RWPE2 (cell line): Measurements from ENCODE around the gene ACP2.

Source experiments
- ATAC-seq: fragments of 200-7000 bp; cut with Tn5 transposase; 3 replicates; pipeline ENCODE4 v1.9.1; 2021; ENCODE audit warnings: low read depth
- DNase-seq: peaks from one replicate; pipeline ENCODE4 v3.0.0-alpha.2; 2020; ENCODE audit warnings: low spot score
- H3K27ac ChIP-seq: fragments of 450-650 bp; 2 replicates; pipeline ENCODE4 v1.5.1; 2017; ENCODE audit warnings: mild to moderate bottlenecking; ENCODE audit not compliant: poor library complexity, severe bottlenecking
- H3K27me3 ChIP-seq: fragments of 250-450 bp; sonication (Bioruptor Pico); 2 replicates; pipeline ENCODE4 v1.5.1; 2021; ENCODE audit warnings: mild to moderate bottlenecking, moderate library complexity; ENCODE audit not compliant: insufficient read depth, poor library complexity, severe bottlenecking
- H3K36me3 ChIP-seq: fragments of 250-450 bp; sonication (Bioruptor Pico); 2 replicates; pipeline ENCODE4 v1.5.1; 2020; ENCODE audit warnings: low read depth, mild to moderate bottlenecking, moderate library complexity
- H3K4me1 ChIP-seq: fragments of 250-450 bp; sonication (Bioruptor Pico); 2 replicates; pipeline ENCODE4 v1.5.1; 2021; ENCODE audit warnings: mild to moderate bottlenecking, moderate library complexity; ENCODE audit not compliant: insufficient read depth, poor library complexity, severe bottlenecking
- H3K4me3 ChIP-seq: fragments of 250-450 bp; sonication (Bioruptor Pico); 2 replicates; pipeline ENCODE4 v1.5.1; 2021; ENCODE audit warnings: mild to moderate bottlenecking, moderate library complexity; ENCODE audit not compliant: severe bottlenecking
- H3K9me3 ChIP-seq: fragments of 250-450 bp; sonication (Bioruptor Pico); 2 replicates; pipeline ENCODE4 v1.5.1; 2021; ENCODE audit warnings: mild to moderate bottlenecking, moderate library complexity; ENCODE audit not compliant: severe bottlenecking
- CTCF ChIP-seq: fragments of 450-650 bp; IDR thresholded peaks from one replicate; pipeline ENCODE4 v1.5.1; 2017; ENCODE audit warnings: mild to moderate bottlenecking, moderate library complexity; ENCODE audit not compliant: poor library complexity, severe bottlenecking

Gene ACP2

GRCh38 chr11:47239852-47240251 lies 8.8 kb downstream of the ACP2 start:
- H3K9me3 ChIP-seq = no peaks in the 10 kb centered on the region
- ATAC-seq (no peak), DNase-seq (no peak)
- TF ChIP-seq CTCF = no peak
- no peak overlapping the region for H3K4me3 ChIP-seq
- H3K4me1 ChIP-seq = no peaks in the 10 kb centered on the region
- no peak overlapping the region for H3K27ac ChIP-seq
- no peaks in the 10 kb centered on the region for H3K27me3 ChIP-seq
- peaks cover 85% of the 10 kb centered on the region for H3K36me3 ChIP-seq

- Histone ChIP-seq H3K36me3 (peaks cover 77% of the 10 kb centered on the region), H3K27ac (peak overlapping the region; percentile 22), H3K9me3 (no peaks in the 10 kb centered on the region), H3K4me3 (no peak overlapping the region), H3K27me3 (no peaks in the 10 kb centered on the region), H3K4me1 (peaks cover 9% of the 10 kb centered on the region)
- no peak for TF ChIP-seq CTCF
- DNase-seq = no peak
- no peak for ATAC-seq
Measured at GRCh38 chr11:47236482-47236881, 12.1 kb downstream of the ACP2 start.

- peak overlapping the region; percentile 71 for H3K27ac ChIP-seq
- H3K27me3 ChIP-seq = no peaks in the 10 kb centered on the region
- H3K9me3 ChIP-seq = no peaks in the 10 kb centered on the region
- peaks cover 9% of the 10 kb centered on the region for H3K4me1 ChIP-seq
- ATAC-seq = no peak
- H3K4me3 ChIP-seq = no peak overlapping the region
- DNase-seq = no peak
- peaks cover 75% of the 10 kb centered on the region for H3K36me3 ChIP-seq
- no peak for TF ChIP-seq CTCF
Measured at GRCh38 chr11:47235163-47235562, 13.5 kb downstream of the ACP2 start.

- no peak for ATAC-seq
- Histone ChIP-seq H3K36me3 (peaks cover 74% of the 10 kb centered on the region), H3K9me3 (no peaks in the 10 kb centered on the region), H3K27ac (peak overlapping the region; percentile 71), H3K27me3 (no peaks in the 10 kb centered on the region), H3K4me1 (peaks cover 9% of the 10 kb centered on the region), H3K4me3 (no peak overlapping the region)
- TF ChIP-seq CTCF = no peak
- DNase-seq = no peak
Measured at GRCh38 chr11:47234669-47235100, 13.9 kb downstream of the ACP2 start.

- peaks cover 74% of the 10 kb centered on the region for H3K36me3 ChIP-seq
- DNase-seq (no peak), ATAC-seq (peak; percentile 79)
- H3K4me3 ChIP-seq = no peak overlapping the region
- peak; percentile 30 for TF ChIP-seq CTCF
- H3K27me3 ChIP-seq = no peaks in the 10 kb centered on the region
- H3K27ac ChIP-seq = peak overlapping the region; percentile 71
- H3K4me1 ChIP-seq = peaks cover 9% of the 10 kb centered on the region
- no peaks in the 10 kb centered on the region for H3K9me3 ChIP-seq
Measured at GRCh38 chr11:47233989-47234668, 14.5 kb downstream of the ACP2 start.
